HG03175 (cell line): ENCODE results near the gene CDH16.

Source experiments
- ATAC-seq: cut with Tn5 transposase; IDR thresholded peaks from one replicate; pipeline ENCODE4 v1.9.1; 2021; ENCODE audit warnings: mild to moderate bottlenecking, moderate library complexity; ENCODE audit not compliant: unreplicated experiment

CDH16 gene

DNA sequence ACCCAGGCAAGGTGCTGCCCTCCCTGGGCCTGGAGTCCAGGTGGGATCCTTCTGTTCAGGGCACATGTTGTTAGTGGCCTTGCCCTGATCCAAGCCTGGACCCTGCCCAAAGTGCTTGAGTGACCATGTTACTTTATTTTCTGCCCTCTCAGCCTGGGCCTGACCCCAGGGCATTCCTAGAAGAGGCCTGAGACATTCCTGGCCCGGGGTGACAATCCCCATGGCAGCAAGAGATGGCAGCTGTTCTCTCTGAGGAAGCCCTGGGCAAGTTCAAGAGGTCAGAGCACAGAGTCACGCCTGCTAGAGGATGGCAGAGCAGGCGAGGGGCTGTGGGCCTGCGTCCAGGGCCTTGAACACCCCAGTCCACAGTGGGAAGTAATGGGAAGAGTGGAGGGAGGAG is 5.0 kb downstream of the CDH16 start:
- ATAC-seq: no peak

DNA sequence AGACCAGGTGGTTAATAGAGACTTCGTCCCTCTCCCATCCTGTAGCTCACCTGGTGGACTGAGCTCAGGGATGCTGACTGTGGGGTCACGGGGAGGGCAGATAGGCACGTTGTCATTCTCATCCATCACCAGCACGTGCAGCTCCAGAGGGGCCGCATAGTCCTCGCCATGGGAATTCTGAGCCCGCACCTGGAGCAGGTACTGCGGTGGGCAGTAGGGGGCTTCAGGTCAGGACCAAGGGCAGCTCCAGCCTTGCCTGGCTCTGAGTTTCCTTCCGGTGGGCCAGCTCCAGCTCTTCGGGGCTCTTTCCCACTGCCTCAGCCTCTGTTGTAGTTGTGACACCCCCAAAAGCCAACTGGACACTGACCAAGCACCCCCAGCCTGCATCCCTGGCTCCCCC is 5.6 kb downstream of the CDH16 start:
- no peak for ATAC-seq

DNA sequence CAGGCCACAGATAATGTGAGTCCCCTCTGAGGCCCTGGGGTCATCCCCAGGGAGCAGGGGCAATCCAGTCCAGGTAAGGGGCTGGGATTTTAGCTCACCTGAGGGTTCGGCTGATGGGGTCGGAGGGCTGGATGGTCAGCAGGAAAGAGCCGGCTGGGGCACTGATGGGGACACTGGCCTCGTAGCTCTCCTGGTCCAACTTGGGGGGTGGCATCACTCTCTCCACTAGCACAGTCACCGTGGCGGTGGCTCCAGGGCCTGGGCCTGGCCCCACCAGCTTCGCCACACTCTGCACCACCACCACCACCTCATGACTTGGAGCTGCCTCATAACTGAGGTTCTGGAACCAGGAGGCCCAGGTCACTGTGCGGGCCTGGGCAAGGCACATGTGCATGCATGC is 6.9 kb downstream of the CDH16 start:
- ATAC-seq: no peak

DNA sequence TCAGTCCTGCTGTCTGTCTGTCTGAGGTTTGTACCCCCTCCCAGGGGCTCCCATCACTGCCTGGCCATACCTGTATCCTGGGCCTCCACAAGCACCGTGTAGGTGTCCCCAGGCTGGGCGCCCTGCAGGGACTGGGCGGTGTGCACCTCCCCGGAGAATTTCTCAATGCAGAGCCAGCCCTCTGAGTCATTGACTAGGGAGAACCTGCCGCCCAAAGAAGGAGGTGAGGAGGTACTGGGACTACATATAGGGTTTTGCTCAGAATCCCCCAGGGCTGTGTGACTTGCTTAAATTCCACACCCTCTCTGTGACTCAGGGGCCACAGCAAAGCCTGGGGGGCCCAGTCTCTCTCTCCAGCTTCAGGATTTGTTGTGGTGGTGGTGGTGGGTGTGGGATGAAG is 7.6 kb downstream of the CDH16 start:
- no peak for ATAC-seq

DNA sequence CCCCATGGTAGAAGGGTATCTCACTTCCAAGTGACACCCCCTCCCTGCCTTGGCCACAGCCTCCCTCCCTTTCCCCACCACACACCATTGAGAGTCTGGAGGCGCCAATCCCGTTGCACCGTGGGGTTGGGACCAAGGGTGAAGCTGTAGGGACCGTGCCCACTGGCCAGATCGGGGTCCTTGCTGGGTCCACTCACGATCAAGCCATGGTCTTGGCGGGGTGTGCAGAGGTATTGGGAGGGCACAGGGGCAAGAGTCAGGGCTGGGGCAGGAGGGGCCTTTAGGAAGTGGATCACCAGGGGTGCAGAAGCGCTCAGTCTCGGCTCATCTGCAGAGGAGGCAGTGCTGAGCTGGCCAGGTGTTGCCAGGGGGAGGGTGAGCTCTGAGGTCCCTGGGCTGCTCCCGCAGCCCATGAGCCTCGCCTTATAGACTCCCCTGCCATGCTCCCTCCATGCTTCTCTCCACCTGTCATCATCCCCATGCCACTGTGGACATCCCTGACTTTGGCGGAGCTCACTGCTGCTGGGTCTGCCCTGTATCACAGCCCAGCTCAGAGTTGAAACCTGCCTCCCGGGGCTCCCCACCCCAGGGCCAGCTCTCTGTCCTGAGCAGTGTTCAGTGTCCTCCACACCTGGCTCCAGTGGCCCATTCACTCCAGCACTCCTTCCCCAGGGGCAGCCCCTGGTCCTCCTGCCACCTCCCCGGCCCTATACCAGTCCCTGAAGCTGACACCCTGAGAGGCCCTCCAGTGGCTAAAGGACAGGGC is 8.3 kb downstream of the CDH16 start:
- ATAC-seq: no peak

DNA sequence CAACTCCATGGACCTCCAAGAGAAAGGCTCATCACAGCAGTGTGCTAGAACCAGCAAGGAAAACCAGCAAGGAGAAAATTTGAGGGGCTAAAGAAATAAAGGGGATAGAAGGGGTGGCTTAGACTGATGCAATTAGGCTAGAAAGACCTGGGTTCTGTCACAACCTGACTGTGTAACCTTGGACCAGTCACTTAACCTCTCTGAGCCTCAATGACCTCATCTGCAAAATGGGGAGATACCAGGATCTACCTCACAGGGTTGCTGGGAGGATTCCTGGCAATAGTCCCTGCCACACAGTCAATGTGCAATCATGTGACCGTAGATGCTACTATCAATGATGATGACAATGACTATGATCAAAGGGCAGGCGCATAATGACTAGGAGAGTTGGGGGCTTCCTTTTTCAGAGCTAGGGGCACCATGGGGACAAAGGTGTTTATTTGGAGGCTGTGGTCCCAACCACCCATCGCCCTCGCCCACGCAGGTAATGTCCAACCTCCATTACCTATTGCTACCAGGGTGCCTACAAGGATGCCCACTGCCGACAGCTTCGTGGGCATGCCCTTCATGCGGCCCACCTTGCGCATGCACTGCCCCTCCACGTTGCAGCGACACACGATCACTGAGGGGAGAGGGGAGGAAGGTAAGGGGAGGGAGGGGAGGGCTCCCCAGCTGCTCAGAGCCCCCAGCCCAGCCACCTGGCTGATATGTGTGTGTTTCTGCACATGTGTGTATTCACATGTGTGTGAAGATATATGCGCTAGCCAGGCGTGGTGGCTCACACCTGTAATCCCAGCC is 9.7 kb downstream of the CDH16 start:
- no peak for ATAC-seq

DNA sequence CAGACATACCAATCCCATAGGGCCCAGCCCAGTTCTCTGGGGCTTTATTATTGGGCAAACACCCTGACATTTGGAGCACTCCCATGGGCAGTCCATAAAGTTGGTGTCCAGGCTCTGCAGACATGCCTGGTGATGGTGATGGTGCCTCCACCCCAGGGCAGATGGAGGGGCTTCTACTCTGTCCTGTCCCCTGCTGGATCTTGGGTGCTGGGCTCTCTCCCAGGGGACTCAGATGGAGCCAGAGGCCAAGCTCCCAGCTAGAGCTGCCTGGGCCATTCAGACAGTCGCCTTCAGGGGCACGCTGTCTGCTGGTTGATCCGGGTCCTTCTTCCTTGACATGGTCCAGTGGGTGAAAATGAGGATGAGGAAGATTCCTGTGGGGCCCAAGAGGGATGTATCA is 10.6 kb downstream of the CDH16 start:
- no peak for ATAC-seq

DNA sequence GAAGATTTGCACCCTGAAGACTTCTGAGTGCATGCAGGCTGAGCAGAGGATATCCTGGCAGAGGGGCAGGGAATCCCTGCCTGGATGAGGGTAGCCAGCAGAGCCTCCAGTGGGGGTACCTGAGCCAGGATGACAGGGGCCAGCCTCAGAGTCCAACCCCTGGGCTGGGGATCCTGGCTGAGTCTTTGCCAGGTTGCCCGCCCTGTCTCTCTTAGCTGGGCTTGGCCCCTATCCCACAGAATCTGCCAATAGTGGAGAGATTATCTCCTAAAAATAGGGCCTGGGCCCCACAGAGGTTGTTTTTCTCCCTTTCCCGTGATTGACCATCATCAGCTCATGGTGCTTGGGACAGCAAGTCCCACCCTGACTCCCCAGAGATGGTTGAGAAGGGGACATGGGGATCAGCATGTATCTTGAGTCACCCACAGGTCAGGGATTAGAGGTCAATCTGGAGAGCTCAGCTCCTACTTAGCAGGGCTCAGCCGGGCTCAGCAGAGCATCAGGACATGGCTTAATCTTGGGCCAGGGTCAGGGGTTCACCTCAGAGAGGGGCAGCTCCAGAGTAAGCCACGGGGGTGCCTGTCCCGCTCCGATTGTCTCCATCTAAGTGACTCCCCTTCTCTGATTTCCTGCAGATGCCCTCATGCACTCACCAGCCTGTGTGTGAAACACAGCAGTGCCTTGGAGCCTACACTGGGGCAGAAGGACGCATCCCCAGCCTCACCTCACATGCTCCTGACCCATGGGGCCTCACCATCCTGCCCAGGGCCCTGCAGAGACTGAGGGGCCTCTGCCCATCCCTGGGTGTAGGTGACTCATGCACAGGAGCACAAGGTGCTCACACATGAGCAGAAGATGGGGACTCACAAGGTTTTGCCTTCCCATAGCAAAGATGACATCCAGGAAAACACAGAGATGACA is 11.5 kb downstream of the CDH16 start:
- no peak for ATAC-seq

DNA sequence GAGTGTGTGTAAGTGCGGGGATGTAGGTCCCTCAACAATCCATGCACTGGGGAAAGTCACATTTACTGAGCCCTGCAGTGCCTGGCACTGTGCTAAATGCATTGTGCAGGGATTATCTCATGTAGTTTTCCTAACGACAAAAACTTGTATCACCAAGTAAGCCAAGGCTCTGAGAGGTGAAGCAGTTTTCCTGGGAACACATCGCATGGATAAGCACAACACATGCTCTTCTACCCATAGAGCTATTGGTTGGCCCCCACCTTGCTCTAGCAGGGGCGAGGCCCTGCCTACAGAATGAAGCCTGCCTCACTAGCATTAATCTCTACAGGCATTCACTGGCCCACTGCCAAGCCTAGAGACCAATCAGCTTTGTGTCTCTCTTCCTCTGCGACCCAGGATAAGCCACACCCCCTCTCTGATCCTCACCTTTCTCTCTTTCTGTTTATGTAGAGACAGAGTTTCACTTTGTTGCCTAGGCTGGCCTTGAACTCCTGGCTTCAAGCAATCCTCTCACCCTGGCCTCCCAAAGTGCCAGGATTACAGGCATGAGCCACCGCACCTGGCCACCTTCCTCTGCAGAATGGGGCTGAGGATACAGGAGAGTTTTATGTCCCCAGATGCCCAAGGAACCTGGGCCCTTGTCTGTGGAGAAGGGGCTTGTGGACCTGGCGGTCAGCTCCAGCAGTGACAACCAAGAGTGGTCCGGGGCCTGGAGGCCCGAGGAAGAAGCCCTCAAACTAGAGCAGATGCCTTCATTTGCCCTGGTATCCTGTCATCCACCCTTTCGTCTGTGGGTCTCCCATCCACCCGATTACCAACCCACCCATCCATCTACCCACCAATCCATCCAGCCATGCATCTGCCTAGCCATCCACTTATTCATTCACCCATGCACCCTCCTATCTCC is 12.8 kb downstream of the CDH16 start:
- no peak for ATAC-seq

DNA sequence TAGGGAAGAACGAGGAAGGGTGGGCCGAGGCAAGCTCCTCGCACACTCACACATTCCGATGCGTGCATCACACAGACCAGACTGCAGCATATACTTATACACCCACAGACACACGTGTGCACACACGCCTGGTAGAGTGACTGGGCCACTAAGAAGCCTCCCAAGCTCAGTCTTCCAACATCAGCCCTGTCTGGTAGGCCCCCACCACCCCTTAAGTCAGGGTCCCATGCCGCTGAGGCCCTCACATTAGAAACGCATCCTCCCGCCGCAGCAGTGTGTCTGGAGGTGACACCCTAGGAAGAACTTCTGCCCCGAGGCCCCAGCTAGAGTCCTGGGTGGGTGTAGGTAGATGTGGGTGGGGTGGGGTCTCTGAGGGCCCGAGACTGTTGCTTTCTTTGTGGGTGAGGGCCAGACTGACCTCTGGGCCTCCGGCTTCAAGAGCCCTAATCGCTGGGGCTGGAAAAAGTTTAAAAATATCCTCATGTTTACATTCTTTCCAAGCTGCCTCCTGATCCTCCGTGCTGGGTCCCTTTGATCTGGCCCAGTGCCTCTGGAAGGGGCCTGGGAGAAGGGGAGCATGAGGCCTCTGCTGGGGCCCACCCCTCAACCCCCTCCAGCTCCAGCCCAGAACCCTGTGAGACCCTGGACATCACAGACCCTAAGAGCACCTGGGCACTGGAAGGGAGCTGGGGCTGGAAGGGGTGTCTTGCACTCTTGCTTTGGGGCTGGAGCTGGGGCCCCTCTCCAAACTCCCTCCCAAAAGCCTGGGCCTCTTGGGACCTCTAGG is 13.6 kb downstream of the CDH16 start:
- no peak for ATAC-seq

DNA sequence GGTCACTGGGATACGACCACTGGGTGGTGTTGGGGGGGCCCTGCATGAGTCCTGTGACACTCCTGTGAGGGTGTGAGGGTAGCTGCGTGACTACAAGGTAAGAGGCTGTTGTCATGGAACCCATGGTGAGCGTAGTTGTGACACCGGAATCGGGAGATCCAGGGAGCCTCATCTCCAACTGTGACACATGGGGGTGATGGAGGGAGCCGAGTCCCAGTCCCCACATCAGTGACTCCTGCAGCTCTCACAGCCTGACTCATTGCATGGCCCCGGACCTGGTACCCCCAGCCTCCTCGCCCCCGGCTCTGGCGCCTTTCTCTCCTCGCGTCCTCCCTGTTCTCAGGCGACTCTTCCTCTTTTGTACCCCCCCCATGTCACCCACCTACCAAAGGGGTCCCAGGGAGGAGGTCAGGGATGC is 14.2 kb downstream of the CDH16 start:
- ATAC-seq: no peak

DNA sequence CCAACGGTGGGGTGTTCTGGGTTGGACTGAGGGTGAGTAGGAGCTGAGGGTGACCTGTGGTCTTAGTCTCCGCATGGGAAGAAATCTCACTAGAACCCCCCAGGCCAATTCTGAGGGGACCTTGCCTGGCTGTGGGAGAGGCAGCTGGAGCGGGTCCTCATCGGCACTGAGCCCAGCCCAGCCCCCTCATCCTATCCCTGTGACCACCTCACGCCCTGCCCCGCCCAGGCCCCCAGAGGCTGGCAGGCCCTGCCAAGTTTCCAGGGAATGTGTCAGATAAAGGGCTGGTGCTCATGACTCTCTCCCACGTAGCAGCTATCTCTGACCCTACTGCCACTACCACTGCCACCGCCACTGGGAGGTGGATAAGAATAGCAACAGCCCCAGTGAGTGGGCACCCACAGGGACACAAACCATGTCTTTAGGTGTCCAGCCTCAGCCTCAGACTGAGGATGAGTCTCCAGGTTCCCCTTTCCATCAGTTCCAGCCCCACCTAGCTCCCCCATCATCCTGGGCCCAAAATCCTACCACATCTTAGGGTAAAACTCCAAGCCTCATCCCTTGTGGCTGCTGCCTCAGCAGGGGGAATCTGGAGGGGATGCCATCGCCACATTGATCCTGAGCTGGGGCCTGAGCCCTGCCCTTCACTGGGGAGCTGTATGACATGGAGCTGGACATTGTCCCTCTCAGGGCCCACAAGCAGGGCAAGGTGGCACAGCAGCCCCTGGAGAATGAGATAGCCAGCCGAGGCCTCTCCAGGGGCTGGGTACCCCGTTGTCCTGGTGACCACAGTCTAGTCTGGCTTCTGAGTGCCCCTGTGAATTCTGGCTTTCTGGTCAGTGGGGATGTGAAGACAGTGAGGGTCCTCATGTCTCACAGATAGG is 14.9 kb downstream of the CDH16 start:
- ATAC-seq: no peak

DNA sequence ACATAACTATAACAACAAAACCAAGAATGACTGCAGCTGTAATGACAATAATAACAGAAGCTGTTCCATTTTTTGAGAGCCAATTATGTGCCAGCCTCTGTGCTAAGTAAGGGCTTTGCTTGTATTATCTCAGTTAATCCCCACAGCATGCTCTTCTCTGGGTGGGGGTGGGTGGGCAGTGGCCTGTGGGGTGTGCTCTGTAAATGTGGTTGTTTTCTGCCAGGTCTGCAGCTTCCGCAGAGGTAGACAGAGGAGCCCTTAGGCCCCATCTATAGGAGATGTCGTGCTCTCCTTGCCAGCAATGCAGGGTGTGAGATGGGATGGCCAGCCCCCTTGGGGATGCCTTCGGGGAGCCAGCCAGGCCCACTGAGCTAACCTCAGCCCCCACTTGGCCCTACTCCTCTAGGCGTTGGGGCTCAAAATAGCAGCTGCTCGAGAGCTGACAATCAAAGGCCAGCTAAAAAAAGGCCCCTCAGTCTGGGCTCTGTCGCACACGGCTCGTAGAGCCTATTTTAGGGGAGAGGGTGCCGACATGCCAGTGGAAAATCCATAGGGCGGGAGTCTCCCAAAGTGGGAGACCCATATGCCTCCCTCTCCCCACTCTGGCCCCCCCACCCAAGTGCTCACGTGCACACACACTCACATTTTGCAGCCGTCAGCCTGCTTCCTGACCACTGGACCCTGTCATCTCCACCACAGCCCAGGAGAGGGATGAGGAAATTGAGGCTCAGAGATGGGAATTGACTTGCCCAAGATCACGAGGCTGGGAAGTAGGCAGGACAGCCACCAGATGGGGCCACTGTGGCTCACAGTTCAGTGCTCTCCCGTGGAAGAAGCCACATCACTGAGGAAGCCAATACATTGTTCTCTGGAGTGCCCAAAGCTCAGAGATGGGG is 15.8 kb downstream of the CDH16 start:
- ATAC-seq: no peak

DNA sequence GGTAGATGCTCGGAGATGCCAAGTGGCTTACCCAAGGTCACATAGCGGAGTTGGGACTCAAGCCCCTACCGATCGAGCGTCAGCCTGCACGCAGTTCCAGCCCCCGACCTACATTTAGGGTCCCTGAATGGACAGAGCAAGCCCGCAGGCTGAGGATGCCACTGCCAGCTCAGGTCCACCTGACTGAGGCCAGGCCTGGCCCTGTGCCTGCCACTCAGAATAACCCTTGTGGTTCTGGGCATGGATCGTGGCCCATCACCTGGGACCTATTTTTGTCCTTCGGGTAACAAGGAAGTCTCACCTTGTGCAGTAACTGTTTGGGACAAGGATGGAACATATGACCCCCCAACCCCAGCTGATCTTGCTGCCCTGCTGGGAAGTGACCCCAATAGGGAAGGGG is 17.1 kb downstream of the CDH16 start:
- ATAC-seq: no peak

DNA sequence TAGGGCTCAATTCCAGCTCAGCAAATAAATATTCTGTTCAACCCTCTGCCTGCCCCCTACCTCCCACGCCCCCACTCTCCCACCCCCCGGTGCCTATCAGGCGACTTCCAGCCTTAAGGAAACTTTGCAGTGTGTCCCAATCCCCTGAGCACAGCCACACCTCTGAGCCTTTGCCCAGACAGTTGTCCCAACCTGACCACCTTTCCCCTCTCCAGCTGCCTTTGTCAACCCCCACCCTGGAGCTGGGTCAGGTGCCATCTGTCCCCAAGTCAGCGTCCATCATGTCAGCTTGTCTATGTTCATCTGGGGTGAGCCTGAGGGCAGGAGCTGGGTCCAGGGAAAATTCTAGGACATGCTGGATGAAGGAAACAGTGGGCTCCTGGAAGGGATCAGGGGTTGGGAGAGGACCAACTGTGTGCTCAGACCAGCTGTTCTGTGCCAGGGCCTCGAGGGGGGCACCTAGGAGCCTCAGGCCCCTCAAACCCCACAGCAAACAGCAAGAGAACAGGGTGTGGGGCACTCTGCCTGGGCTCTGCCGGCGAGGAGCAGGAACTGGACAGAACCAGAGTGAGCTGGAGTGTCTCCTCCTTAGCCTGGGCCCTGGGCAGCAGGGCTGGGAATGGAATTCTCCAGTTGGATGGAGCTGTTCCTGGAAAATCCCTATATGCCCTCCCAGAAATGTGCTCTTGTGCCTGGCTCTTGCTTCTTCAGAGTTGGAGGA is 17.8 kb downstream of the CDH16 start:
- ATAC-seq: no peak

DNA sequence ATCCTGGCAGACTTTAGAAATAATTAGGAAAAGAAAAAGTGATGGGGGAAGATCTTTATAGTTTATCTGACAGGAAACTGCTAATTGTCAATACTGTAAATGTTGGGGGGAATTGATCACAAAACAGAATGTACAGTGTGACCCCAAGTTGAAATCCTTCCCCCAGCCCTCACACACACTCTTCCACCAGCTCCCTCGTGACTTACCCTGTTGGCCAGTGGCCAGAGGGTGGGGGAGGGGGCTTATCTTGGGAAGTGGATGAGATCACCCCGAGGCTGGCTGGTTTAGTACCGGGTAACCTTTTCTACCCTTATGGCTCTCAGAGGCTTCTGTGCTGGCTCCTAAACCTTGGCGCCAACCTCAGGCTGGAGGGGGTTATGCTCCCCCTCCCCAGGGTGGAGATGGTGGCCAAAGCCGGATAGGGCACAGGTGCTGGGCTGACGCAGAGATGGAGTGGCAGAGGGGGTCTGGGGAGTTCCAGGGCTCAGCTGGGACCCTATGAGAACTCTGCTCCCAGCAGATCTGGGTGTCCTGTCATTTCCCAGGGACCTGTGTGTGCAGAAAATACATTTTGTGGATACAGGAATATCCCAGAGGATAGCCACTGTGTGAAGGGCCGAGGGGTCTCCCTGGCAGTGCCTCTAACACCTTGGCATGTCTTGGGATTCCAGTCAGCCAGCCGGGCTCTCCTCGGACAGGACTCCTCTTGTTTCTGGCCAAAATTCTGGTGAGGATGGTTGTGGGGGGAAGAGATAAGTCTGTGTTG is 18.6 kb downstream of the CDH16 start:
- ATAC-seq: no peak
